GM12801 (cell line): ENCODE measurements around the gene ZFAND3.

Experiments used
- TF ChIP-seq, protein P1 (sequence below): IDR thresholded peaks from one replicate; pipeline ENCODE4 v1.5.1; 2011; ENCODE audit warnings: control low read depth; ENCODE audit not compliant: insufficient read length; ENCODE audit errors: extremely low read depth

Gene ZFAND3

DNA sequence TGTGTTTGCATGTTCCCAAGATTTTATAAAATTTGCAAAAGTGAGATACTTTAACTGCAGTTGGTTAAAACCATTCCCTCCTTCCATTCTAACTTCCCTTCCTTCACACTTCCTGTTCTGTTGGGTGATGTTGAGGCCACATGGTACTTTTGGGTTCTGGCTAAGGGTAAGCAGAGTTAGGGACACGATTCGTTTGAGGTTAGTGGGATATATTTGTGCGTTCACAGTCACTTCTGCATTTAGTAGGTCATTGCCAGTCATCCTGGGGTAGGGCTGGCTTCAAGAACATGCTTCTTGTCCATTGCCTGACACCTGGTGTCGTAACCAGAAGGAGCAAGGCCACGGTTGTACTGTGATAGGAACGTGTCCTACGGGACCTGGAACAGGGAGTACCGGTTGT, 340.1 kb downstream of the ZFAND3 start:
- TF ChIP-seq, protein P1, sequence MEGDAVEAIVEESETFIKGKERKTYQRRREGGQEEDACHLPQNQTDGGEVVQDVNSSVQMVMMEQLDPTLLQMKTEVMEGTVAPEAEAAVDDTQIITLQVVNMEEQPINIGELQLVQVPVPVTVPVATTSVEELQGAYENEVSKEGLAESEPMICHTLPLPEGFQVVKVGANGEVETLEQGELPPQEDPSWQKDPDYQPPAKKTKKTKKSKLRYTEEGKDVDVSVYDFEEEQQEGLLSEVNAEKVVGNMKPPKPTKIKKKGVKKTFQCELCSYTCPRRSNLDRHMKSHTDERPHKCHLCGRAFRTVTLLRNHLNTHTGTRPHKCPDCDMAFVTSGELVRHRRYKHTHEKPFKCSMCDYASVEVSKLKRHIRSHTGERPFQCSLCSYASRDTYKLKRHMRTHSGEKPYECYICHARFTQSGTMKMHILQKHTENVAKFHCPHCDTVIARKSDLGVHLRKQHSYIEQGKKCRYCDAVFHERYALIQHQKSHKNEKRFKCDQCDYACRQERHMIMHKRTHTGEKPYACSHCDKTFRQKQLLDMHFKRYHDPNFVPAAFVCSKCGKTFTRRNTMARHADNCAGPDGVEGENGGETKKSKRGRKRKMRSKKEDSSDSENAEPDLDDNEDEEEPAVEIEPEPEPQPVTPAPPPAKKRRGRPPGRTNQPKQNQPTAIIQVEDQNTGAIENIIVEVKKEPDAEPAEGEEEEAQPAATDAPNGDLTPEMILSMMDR = no peak

DNA sequence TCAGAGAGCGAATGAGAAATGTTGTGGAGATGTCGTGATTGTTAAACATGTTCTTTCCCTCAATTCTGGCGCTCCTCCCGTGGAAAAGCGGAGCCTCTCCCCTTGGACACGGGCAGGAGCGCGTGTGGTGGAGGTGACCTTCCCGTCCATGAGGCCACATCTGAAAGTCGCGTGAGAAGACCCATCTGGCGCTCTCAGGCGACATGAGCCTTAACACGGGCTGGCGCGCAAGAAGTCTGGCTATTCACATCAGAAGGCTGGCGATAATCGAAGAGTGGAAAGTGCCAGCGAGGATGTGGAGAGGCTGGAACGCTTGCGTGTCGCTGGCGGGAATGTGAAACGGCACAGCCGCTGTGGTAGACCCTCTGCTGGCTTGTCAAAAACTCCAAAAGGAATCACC, 341.3 kb downstream of the ZFAND3 start:
- TF ChIP-seq, protein P1 = no peak

DNA sequence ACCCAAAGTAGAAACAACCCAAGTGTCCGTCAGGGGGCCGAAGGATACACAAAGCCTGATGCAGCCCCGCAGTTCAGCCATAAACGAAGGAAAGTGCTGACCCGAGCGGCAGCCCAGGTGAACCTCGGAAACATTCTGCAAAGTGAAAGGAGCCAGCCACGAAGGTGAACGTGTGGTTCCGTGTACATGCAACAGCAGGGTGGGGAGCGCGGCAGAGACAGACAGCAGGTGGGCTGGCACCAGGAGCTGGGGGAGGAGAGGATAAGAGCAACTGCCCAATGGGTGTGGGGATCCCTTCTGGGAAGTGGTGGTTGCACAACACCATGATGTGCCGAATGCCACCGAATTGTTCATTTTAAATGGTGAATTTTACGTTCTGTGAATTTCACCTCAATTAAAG, 341.8 kb downstream of the ZFAND3 start:
- TF ChIP-seq, protein P1 = no peak

DNA sequence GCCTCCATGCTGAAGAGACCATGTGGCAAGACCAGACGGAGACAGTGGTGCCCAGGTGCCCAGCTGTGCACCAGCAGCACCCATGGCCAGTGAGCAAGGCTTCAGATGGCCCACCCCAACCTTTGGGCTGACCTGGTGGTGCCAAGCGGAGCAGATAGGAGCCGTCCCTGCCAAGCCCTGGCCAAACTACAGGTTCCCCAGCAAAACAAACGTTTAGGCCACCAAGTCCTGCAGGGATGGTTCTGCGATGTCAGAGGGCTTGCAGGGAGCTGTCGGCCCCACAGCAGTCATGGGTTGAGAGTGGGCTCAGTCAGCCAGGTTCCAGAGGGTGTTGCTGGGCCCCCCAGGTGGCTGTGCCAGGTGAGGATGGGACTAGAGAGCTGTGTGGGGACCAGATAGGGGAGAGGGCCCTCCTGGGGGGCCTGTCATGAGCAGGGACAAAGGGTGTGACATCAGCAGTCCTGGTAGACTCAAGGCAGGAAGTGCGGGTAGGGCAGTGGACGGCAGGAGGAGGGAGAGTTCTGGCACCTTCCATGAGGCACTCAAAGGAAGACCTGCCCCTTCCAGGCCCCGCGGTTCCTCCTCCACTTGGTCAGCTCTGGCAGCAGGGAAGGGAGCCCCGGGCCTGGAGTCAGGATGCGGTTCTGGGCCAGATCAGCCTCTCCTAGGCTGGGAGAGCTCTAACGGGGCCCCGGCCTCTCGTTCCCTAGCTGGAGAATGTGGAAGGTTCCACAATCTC, 342.4 kb downstream of the ZFAND3 start:
- TF ChIP-seq, protein P1 = no peak

DNA sequence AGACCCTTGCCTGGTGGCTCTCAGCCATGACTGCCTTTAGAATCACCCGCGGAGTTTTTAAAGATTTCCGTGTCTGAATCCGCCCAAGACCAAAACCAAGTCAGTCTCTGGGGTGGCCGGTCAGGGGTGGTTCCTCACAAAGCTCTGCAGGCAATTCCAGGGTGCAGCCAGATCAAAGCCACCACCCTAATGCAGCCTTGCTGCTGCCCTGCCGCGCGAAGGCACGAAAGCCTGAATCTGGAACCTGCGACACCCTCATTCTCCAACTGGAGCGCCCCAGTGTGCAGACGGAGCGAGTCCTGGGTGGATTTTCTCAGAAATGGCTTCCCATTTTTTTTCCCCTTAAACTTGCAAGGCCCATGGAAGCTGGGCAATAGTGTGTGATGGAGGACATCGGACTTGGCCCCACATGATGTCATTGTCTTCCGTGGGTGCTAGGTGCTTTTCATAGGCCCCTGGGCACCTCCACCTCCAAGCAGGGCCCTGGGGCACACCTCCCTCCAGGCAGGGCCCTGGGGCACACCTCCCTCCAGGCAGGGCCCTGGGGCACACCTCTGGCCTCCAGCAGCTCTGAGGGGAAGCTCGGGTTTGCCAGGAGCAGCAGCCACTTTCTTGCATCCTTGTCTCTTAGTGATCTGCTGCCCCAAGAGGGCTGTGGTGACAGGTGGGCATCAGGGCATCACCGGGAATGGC, 343.1 kb downstream of the ZFAND3 start:
- TF ChIP-seq, protein P1 = no peak

DNA sequence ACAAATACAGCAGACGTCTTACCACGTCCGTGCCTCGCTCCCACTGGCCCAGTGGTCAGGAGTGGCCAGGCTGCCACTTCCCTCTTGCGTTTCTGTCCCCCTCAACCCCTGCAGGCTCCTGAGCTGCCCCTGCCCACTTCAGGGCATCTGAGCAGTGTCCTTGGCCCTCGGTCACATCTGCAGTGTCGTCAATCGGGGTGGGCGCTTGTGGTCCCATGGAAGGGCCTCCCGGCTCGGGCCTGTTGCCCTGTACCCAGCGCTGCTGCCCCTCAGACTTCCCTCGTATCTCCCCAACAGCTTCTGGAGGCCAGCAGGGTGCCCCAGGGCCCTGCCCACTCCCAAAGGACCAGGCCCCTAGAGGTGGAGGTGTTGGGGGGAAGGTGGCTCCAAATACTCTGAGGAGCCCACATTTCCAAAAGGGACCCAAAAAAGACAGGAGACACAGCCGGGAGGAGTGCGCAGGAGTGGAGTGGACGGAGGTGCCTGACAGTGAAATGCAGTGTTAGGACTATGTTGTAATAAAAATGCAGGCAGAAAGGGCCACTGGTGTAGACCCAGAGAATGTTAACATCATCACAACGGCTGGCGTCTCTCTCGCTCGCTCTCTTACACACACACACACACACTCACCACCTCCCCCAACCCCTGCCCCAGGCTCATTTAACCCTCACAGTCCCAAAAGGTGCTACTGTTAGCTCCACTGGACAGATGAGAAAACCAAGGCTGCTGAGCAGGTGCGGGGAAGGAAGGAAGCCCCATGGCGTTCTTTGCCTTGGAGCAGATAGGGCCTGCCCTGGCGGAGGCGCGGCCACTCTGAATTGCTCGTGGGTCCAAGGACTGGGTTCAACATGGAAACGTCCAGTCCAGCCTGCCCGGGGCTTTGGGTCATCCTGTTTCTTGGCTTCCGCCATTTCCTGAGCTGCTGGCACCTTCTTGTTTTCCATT, 343.9 kb downstream of the ZFAND3 start:
- TF ChIP-seq, protein P1 = no peak

DNA sequence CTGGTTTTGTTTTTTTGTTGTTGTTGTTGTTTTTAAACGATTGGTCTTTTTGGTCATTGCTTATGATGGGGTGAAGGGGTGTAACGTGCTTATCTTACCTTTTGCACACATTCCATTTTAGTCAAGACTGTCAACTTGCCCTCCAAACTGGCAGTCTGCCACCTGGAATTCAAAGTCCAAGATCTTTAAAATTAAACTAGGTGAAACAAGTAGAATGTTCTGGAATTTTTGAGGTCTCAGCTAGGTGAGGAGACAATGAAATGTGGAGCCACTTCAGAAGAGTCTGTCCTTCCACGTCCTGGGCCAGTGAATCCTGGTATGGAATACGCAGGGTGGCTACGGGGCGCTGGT, 344.6 kb downstream of the ZFAND3 start:
- TF ChIP-seq, protein P1 = no peak
